Measurements from ENCODE around the gene PLA1A. TPM values are rescaled to one million over a fixed set of nuclear protein-coding genes. Genes with fewer than 3 reads are reported as not detected.

PLA1A gene
- total RNA-seq, 6 donors from 2014 or later: 1.0 to 27.8 (median 14.6) TPM

- Histone ChIP-seq H3K27me3 (no peaks in the 10 kb centered on the region), H3K27ac (peak overlapping the region in 3 of 4 donors; percentile 21 to 52 (median 28)), H3K4me1 (peaks cover 26 to 34% (median 28%) of the 10 kb centered on the region in 4 donors), H3K9me3 (no peaks in the 10 kb centered on the region), H3K36me3 (no peaks in the 10 kb centered on the region), H3K4me3 (no peak overlapping the region)
- TF ChIP-seq EP300 (IDR thresholded peaks at IDR 0.05) (peak in 1 of 4 donors; percentile 21), POLR2A (IDR thresholded peaks at IDR 0.05) (peak in 1 of 4 donors; percentile 25), CTCF (IDR thresholded peaks at IDR 0.05) (no peak), POLR2AphosphoS5 (IDR thresholded peaks at IDR 0.05) (peak in 1 of 2 donors; percentile 34)
- DNase-seq (no peak), ATAC-seq (ENCODE audit: low FRiP score in 2 of 2) (peak in 1 of 2 donors; percentile 54)
- 53 to 77% methylated on average over 1 of the region's 1 CpG for WGBS, 2 donors
These were observed 31.2 kb downstream of the PLA1A start for GRCh38 chr3:119628816-119629445.

- no peaks in the 10 kb centered on the region for H3K9me3 ChIP-seq
- peak overlapping the region; percentile 27 to 75 (median 56) for H3K27ac ChIP-seq
- TF ChIP-seq POLR2AphosphoS5 (IDR thresholded peaks at IDR 0.05) (no peak), CTCF (IDR thresholded peaks at IDR 0.05) (no peak), POLR2A (IDR thresholded peaks at IDR 0.05) (no peak), EP300 (IDR thresholded peaks at IDR 0.05) (no peak)
- WGBS, 2 donors: 68 to 76% methylated on average over 7 to 8 of the region's 8 CpGs
- H3K4me1 ChIP-seq: peaks cover 26 to 34% (median 28%) of the 10 kb centered on the region in 4 donors
- no peak overlapping the region for H3K4me3 ChIP-seq
- DNase-seq (no peak), ATAC-seq (ENCODE audit: low FRiP score in 2 of 2) (peak in 1 of 2 donors; percentile 76)
- H3K27me3 ChIP-seq: no peaks in the 10 kb centered on the region
- no peaks in the 10 kb centered on the region for H3K36me3 ChIP-seq
These were observed 32.6 kb downstream of the PLA1A start for GRCh38 chr3:119630128-119630879.

- H3K27ac ChIP-seq: peak overlapping the region in 3 of 4 donors; percentile 55 to 75 (median 57)
- no peaks in the 10 kb centered on the region for H3K36me3 ChIP-seq
- peak in 1 of 2 donors; percentile 65 for ATAC-seq (ENCODE audit: low FRiP score in 2 of 2)
- H3K4me1 ChIP-seq: peaks cover 28 to 34% (median 30%) of the 10 kb centered on the region in 4 donors
- 78 to 86% methylated on average over 7 of the region's 7 CpGs for WGBS, 2 donors
- DNase-seq: no peak
- H3K27me3 ChIP-seq: no peaks in the 10 kb centered on the region
- TF ChIP-seq CTCF (IDR thresholded peaks at IDR 0.05) (no peak), POLR2A (IDR thresholded peaks at IDR 0.05) (no peak), EP300 (IDR thresholded peaks at IDR 0.05) (no peak), POLR2AphosphoS5 (IDR thresholded peaks at IDR 0.05) (no peak)
- no peaks in the 10 kb centered on the region for H3K9me3 ChIP-seq
- no peak overlapping the region for H3K4me3 ChIP-seq
These were observed 33.2 kb downstream of the PLA1A start for GRCh38 chr3:119630880-119631329.

GRCh38 chr3:119631516-119631915, 33.8 kb downstream of the PLA1A start:
- Histone ChIP-seq H3K36me3 (no peaks in the 10 kb centered on the region), H3K27ac (no peak overlapping the region), H3K27me3 (no peaks in the 10 kb centered on the region), H3K4me1 (peaks cover 30 to 35% (median 33%) of the 10 kb centered on the region in 4 donors), H3K4me3 (no peak overlapping the region), H3K9me3 (no peaks in the 10 kb centered on the region)
- WGBS, 2 donors: 69 to 72% methylated on average over 3 of the region's 3 CpGs
- TF ChIP-seq CTCF (IDR thresholded peaks at IDR 0.05) (no peak), POLR2A (IDR thresholded peaks at IDR 0.05) (no peak), POLR2AphosphoS5 (IDR thresholded peaks at IDR 0.05) (no peak), EP300 (IDR thresholded peaks at IDR 0.05) (no peak)
- DNase-seq (no peak), ATAC-seq (ENCODE audit: low FRiP score in 2 of 2) (no peak)

Measured in upper lobe of left lung (tissue), 6 donors.